ENCODE data around the gene XRN2.

GRCh38 chr20:21391185-21391971, 88.2 kb downstream of the XRN2 start:
- TF ChIP-seq CTCF (IDR thresholded peaks at IDR 0.05) (no peak), POLR2AphosphoS5 (IDR thresholded peaks at IDR 0.05) (no peak), EP300 (IDR thresholded peaks at IDR 0.05) (no peak), POLR2A (IDR thresholded peaks at IDR 0.05) (no peak)

Data from stomach (tissue), 4 donors.